Endometrial microvascular endothelial cells (primary cell): Measurements from ENCODE around the gene ERC2. TPM values are rescaled to one million over a fixed set of nuclear protein-coding genes. Genes with fewer than 3 reads are reported as not detected.

ENCODE experiments used
- in situ Hi-C: cut with HindIII; loops from 2 replicates; pipeline ENCODE4 v1.10.0; 2017; ENCODE audit warnings: low sequenced_read_pairs, low pct_unique_long_range_greater_than_20kb; ENCODE audit errors: inconsistent ontology term
- total RNA-seq: library from RNA; depleted of rRNA; stranded (reverse); fragments of >200 nt; gene quantifications from one replicate; pipeline ENCODE4 v1.2.3, GENCODE V29; 2015; ENCODE audit errors: inconsistent ontology term

Gene ERC2
- total RNA-seq, 1 donor from 2014 or later = not detected

DNA sequence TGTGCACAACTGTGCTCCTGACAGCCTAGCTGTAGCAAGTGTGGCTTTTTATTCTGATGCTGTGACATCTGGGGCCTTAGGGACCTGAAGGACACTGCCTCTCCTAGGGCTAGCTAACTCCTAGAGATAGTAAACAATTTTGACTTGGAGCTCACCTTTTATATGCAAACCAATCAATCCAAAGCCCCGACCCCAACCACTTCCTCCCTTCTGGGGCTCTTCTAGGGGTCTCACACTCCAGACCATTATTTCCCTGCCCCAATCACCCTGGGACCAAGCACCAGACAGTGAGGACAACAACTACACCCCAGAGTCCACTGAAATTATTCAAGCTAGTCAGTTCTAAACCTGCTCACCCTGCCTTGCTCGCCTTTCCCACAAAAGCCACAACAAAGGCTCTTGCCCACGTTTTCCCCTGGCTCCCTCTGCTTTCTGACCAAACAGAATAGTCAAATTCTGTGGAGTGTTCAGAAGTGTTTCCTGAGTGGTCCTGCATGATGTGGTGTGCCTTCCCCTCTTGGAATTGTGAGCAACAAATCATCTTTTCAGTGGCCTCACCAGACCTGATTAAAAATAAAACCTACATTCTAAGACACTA lies 897.0 kb downstream of the ERC2 start:
- in situ Hi-C loops = no loop called here

DNA sequence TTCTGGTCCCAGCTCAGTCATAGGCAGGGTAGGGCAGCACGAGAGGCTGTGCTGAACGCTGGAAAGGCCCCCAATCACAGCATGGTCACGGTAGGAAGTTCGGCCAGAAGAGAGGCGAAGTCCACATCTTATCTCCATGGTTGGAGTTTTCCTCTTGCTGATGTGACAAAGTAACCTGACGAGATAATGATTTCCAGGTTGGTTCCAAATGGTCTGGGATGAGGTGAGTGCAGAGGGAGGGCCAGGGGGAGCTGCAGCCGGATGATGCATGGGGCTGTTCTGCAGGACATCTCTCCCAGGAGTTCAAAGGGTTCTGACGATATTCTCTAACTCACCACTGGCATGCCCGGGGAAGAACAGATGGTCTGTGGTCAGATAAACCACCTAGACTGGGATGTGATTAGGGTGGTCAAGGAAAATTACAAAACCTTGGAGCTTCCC lies 898.0 kb downstream of the ERC2 start:
- in situ Hi-C loops = no loop called here

- in situ Hi-C loops = no loop called here
Measured at GRCh38 chr3:55569033-55569599, 899.2 kb downstream of the ERC2 start.

DNA sequence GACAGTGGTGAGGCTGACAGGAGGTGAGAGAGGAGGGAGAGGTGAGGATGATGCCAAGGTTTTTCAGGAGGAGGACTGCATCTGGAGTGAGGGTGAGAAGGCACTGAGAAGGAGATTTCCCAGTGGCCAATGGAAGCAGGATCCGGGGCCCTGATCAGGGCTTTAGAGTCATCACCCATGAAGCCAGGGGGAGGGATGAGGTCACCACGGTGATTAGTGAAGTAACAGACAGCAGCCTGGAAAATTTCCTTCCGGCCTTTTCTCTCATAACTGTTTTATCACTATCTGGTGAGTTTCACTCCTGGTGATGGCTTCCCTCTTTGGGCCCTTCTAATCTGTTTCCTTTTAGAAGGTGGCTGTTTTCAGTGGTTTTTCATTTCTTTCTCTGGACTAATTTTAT lies 900.7 kb downstream of the ERC2 start:
- in situ Hi-C loops = no loop called here

DNA sequence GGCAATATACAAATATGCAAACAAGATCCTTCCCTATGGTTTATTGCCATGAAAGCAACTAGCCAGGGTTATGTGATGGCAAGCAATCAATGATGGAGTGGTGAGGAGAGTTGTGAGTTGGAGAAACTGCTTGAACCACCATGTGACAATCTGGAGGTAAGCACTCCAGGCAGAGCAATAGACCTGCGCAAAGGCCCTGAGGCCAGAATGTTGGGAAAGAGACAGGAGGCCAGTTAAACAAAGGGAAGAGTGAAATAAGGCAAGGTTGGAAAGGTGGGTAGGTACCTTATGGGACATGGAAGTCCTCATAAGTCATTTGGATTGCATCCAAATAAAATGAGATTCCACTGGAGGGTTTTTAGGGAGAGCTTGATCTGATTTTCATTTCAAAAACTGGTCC lies 901.1 kb downstream of the ERC2 start:
- in situ Hi-C loops = no loop called here

DNA sequence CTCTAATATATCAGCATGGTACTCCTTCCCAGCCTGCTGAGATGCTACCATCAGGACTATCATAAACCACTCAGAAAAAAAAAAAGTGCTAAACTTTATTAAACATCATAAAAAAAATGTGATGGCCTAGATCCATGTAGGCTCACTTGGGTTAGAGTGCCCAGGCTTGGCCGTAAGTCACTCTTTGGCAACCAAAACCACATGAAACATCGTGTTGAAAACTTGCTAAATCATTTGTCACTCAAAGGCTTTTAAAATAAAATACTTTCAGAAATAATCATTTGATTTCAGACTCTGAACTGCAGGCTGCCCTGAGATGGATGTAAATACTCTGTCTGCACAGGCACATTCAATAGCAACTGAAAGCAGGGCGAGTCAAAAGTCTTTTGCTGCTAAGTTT lies 902.7 kb downstream of the ERC2 start:
- in situ Hi-C loops = no loop called here

- in situ Hi-C loops = no loop called here
Measured at GRCh38 chr3:55564726-55565125, 903.5 kb downstream of the ERC2 start.

- in situ Hi-C loops = no loop called here
Measured at GRCh38 chr3:55562700-55563099, 905.6 kb downstream of the ERC2 start.

DNA sequence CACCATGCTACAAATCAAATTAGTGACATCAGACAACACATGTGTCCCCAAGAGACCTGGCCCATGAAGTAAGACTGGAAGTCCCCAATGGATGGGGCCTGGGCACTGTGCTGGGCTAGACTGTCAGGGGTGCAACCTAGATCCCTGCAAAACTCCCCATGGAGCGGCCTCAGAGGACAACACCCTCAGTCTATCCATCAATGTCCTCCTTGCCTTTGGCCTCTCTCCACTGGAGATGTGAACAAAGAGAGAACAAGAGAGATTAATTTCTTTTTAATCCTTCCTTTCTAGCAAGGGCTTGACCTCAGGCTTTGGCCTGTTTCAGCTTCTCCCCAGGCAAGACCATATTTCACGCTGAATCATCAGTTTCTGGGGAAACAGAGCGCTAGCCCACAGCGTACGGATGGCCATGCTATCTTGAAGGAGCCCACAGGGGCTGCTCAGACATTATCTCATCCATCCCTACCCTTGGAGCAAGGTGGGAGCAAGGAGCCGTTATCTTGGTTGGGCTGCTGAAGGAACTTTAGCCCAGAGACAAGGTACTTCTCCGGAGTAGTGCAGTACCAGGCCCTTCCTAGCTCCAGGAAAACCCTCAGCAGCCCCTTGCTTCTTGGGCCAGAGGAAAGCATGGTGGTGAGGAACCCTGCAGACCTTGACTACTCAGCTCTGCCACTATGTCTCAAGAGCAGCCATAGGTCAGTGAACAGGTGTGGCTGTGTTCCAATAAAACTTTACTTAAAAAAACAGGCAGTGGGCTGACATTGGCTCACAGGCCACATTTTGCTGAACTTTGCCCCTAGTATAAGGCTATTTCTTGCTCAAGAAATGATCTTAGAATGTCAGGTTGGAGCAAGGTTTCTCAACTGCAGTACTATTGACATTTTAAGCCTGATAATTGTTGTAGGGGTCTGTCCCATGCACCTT lies 908.5 kb downstream of the ERC2 start:
- in situ Hi-C loops = no loop called here

GRCh38 chr3:55558316-55558715 lies 910.0 kb downstream of the ERC2 start:
- in situ Hi-C loops = no loop called here

GRCh38 chr3:55557549-55557948 lies 910.7 kb downstream of the ERC2 start:
- in situ Hi-C loops = no loop called here

- in situ Hi-C loops = no loop called here
Measured at GRCh38 chr3:55556619-55557537, 911.4 kb downstream of the ERC2 start.

DNA sequence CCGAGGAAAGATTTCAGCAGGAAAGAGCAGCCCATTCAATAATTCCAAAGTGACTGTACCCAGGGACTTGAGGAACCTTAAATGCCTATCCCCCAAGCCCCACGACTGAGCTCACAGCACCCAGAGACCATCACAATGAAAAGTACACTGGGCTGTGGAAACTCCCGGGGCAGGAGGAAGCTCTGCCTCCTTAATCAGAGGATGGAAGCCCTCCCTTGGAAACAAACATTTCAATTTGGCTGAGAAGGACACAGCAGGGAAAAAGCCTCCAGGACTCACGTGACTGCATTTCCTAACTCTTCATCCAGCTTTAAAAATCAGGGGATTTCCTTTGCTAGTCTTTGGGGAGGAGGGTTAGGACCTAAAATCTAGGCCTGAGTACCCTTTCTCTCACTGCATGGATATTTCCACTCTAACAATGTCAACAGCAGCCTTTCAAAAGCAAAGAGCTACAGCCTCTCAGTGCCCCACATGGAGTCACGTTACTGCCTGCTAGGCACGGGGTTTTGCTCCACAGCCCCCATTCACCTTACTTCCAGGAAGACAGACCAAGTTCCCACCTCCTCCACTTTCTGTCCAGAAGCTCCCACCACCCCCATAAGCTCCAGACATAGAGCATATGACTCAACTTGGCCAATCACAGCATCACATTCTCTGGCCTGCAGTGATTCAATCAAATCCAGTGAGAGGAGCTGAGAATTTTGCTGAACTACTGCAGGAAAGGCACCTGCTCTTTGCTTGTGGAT lies 912.2 kb downstream of the ERC2 start:
- in situ Hi-C loops = no loop called here

GRCh38 chr3:55554634-55555425 lies 913.4 kb downstream of the ERC2 start:
- in situ Hi-C loops = no loop called here

GRCh38 chr3:55551644-55552043 lies 916.6 kb downstream of the ERC2 start:
- in situ Hi-C loops = no loop called here

- in situ Hi-C loops = no loop called here
Measured at GRCh38 chr3:55549177-55549576, 919.1 kb downstream of the ERC2 start.

DNA sequence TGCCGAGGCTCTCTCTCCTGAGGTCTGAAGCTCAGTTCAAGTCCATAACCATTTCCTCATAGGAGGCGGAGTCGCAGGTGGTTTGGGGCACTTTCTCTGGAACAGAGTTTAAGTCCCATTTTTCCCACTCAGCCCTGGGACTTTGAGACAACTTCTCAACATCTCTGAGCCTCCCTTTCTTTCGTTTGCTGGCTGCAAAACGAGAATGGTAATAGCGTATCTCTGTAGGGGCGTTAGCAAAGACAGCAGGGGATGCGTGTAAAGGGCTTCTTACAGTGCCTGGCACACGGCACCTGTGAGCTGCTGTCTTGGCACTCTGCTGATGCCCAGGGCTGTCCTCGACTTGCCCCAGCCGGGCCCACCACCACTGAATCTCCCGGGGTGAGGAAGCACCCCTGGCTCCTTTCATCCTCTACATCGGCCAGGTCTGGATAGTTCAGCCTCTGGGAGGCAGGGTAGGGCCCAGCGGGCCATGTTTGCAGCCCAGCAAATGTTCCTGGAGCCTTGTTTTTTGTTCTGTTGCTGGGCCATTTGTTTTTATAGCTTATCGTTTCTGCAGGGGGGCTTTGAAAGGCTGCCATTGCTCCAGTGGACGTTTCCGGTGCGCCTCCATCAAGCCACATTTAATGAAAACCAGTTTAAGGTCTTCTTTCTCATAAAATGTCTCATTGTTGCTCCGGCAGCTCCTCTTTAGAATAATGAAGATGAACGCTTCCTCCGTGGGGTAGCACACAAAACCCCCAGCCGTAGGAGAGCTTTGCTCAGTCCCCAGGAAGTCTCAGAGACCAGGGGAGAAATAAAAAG lies 921.2 kb downstream of the ERC2 start:
- in situ Hi-C loops = no loop called here
